NCI-H526 treated with DMSO at 0.1 percent for 48 hours (cell line): ENCODE results near the gene ANKFN1.

Experiments
- DNase-seq: peaks from one replicate; lab custom pipeline; 2025; lab: John Stamatoyannopoulos, UW

Gene ANKFN1

GRCh38 chr17:56510554-56511342 lies 357.5 kb downstream of the ANKFN1 start:
- no peak for DNase-seq

- no peak for DNase-seq
Measured at GRCh38 chr17:56514264-56514663, 361.0 kb downstream of the ANKFN1 start.

- no peak for DNase-seq
Measured at GRCh38 chr17:56514899-56515298, 361.6 kb downstream of the ANKFN1 start.

GRCh38 chr17:56521414-56522141 lies 368.3 kb downstream of the ANKFN1 start:
- DNase-seq = no peak

- no peak for DNase-seq
Measured at GRCh38 chr17:56523042-56523441, 369.8 kb downstream of the ANKFN1 start.

- no peak for DNase-seq
Measured at GRCh38 chr17:56528696-56529095, 375.4 kb downstream of the ANKFN1 start.

- DNase-seq = no peak
Measured at GRCh38 chr17:56532926-56533325, 379.7 kb downstream of the ANKFN1 start.

- no peak for DNase-seq
Measured at GRCh38 chr17:56536766-56537165, 383.5 kb downstream of the ANKFN1 start.

GRCh38 chr17:56540836-56541235 lies 387.6 kb downstream of the ANKFN1 start:
- DNase-seq = no peak

- no peak for DNase-seq
Measured at GRCh38 chr17:56543280-56543679, 390.0 kb downstream of the ANKFN1 start.

- no peak for DNase-seq
Measured at GRCh38 chr17:56545106-56545505, 391.8 kb downstream of the ANKFN1 start.

- no peak for DNase-seq
Measured at GRCh38 chr17:56545930-56546329, 392.7 kb downstream of the ANKFN1 start.

- DNase-seq = no peak
Measured at GRCh38 chr17:56548661-56549060, 395.4 kb downstream of the ANKFN1 start.

- no peak for DNase-seq
Measured at GRCh38 chr17:56549501-56549900, 396.2 kb downstream of the ANKFN1 start.

- no peak for DNase-seq
Measured at GRCh38 chr17:56557682-56558081, 404.4 kb downstream of the ANKFN1 start.

GRCh38 chr17:56558088-56558487 lies 404.8 kb downstream of the ANKFN1 start:
- no peak for DNase-seq
